H9 (cell line): Measurements from ENCODE around the gene RGPD3. TPM values are rescaled to one million over a fixed set of nuclear protein-coding genes. Genes with fewer than 3 reads are reported as not detected.
"Not testable (repeated sequence)": the region's sequence is repeated elsewhere in the genome, so short reads cannot be mapped to it uniquely, and the experiment has no call there.

ENCODE experiments used
- DNase-seq: peaks from one replicate; pipeline ENCODE4 v3.0.0-alpha.2; 2017
- H2AFZ ChIP-seq: one replicate; pipeline ENCODE4 v1.6.1; 2013; ENCODE audit warnings: mild to moderate bottlenecking, low read length, control low read depth, moderate library complexity
- H2AK5ac ChIP-seq: 2 replicates; pipeline ENCODE4 v1.6.1; 2013; ENCODE audit warnings: low read length, control low read depth, mixed read lengths; ENCODE audit not compliant: insufficient read length
- H2BK120ac ChIP-seq: one replicate; pipeline ENCODE4 v1.6.1; 2013; ENCODE audit warnings: low read depth, mild to moderate bottlenecking, low read length, control low read depth, inconsistent platforms; ENCODE audit not compliant: poor library complexity, severe bottlenecking
- H2BK12ac ChIP-seq: 2 replicates; pipeline ENCODE4 v1.6.1; 2013; ENCODE audit warnings: low read length, control low read depth, mixed read lengths, low read depth; ENCODE audit not compliant: insufficient read length
- H2BK15ac ChIP-seq: 2 replicates; pipeline ENCODE4 v1.6.1; 2013; ENCODE audit warnings: low read depth, low read length, control low read depth
- H2BK20ac ChIP-seq: one replicate; pipeline ENCODE4 v1.6.1; 2013; ENCODE audit warnings: low read depth, mild to moderate bottlenecking, low read length, control low read depth, inconsistent platforms; ENCODE audit not compliant: poor library complexity, severe bottlenecking
- H2BK5ac ChIP-seq: 2 replicates; pipeline ENCODE4 v1.6.1; 2013; ENCODE audit warnings: low read length, control low read depth, mixed read lengths; ENCODE audit not compliant: insufficient read length
- H3K14ac ChIP-seq: 2 replicates; pipeline ENCODE4 v1.6.1; 2013; ENCODE audit warnings: low read length, control low read depth; ENCODE audit not compliant: insufficient read depth
- H3K18ac ChIP-seq: 2 replicates; pipeline ENCODE4 v1.6.1; 2013; ENCODE audit warnings: low read depth, mild to moderate bottlenecking, mixed read lengths, low read length, control low read depth; ENCODE audit not compliant: insufficient read length
- H3K23ac ChIP-seq: 2 replicates; pipeline ENCODE4 v1.6.1; 2013; ENCODE audit warnings: low read length, control low read depth, mixed read lengths, low read depth; ENCODE audit not compliant: insufficient read length
- H3K23me2 ChIP-seq: 2 replicates; pipeline ENCODE4 v1.6.1; 2013; ENCODE audit warnings: low read depth, mild to moderate bottlenecking, mixed read lengths, low read length, control low read depth; ENCODE audit not compliant: insufficient read length, poor library complexity, severe bottlenecking
- H3K27ac ChIP-seq: 2 replicates; pipeline ENCODE4 v1.5.1; 2013; ENCODE audit warnings: low read length, control low read depth, mixed read lengths, low read depth; ENCODE audit not compliant: insufficient read length
- H3K27me3 ChIP-seq: 2 replicates; pipeline ENCODE4 v1.6.1; 2013; ENCODE audit warnings: low read length, control low read depth, inconsistent platforms; ENCODE audit not compliant: insufficient read depth
- H3K4ac ChIP-seq: 2 replicates; pipeline ENCODE4 v1.6.1; 2013; ENCODE audit warnings: low read depth, mild to moderate bottlenecking, control low read depth, inconsistent platforms, low read length, moderate library complexity
- H3K4me1 ChIP-seq: 2 replicates; pipeline ENCODE4 v1.6.1; 2013; ENCODE audit warnings: low read length, control low read depth, inconsistent platforms; ENCODE audit not compliant: insufficient read depth
- H3K4me2 ChIP-seq: 2 replicates; pipeline ENCODE4 v1.6.1; 2013; ENCODE audit warnings: low read length, control low read depth, mixed read lengths; ENCODE audit not compliant: insufficient read length, insufficient read depth
- H3K56ac ChIP-seq: 2 replicates; pipeline ENCODE4 v1.6.1; 2013; ENCODE audit warnings: low read depth, mild to moderate bottlenecking, mixed read lengths, low read length, control low read depth; ENCODE audit not compliant: insufficient read length
- H3K79me1 ChIP-seq: 2 replicates; pipeline ENCODE4 v1.6.1; 2013; ENCODE audit warnings: low read depth, mild to moderate bottlenecking, moderate library complexity, low read length, control low read depth, inconsistent platforms; ENCODE audit not compliant: insufficient read depth, poor library complexity, severe bottlenecking
- H3K79me2 ChIP-seq: 2 replicates; pipeline ENCODE4 v1.6.1; 2013; ENCODE audit warnings: low read length, control low read depth, inconsistent platforms; ENCODE audit not compliant: insufficient read depth
- H3K9ac ChIP-seq: 2 replicates; pipeline ENCODE4 v1.6.1; 2013; ENCODE audit warnings: low read length, control low read depth, mixed read lengths; ENCODE audit not compliant: insufficient read length; ENCODE audit errors: extremely low read depth
- H3K9me3 ChIP-seq: one replicate; pipeline ENCODE4 v1.6.1; 2013; ENCODE audit warnings: low read depth, low read length, inconsistent platforms; ENCODE audit not compliant: control insufficient read depth
- H3T11ph ChIP-seq: one replicate; pipeline ENCODE4 v1.6.1; 2013; ENCODE audit warnings: mild to moderate bottlenecking, low read length, control low read depth, inconsistent platforms
- H4K20me1 ChIP-seq: one replicate; pipeline ENCODE4 v1.6.1; 2013; ENCODE audit not compliant: control insufficient read depth, insufficient read length, insufficient read depth
- H4K5ac ChIP-seq: 2 replicates; pipeline ENCODE4 v1.6.1; 2013; ENCODE audit warnings: low read depth, mild to moderate bottlenecking, mixed read lengths, low read length, control low read depth; ENCODE audit not compliant: insufficient read length
- H4K8ac ChIP-seq: replicated peaks from 2 replicates; pipeline ENCODE4 v1.6.1; 2013; ENCODE audit warnings: low read length, control low read depth, mixed read lengths, low read depth; ENCODE audit not compliant: insufficient read length
- H4K91ac ChIP-seq: 2 replicates; pipeline ENCODE4 v1.6.1; 2013; ENCODE audit warnings: low read depth, mild to moderate bottlenecking, moderate library complexity, mixed read lengths, low read length, control low read depth; ENCODE audit not compliant: insufficient read length
- H3K27ac Mint-ChIP-seq, 3 experiments: 2 replicates in 2 of 3; 3 replicates in 1 of 3; pipeline ENCODE4 v1.8.0; 2020 to 2021; ENCODE audit warnings: mixed read lengths in 3 of 3, mild to moderate bottlenecking in 1 of 3, moderate library complexity in 1 of 3
- H3K27me3 Mint-ChIP-seq: 2 replicates; pipeline ENCODE4 v1.8.0; 2021; ENCODE audit warnings: low read depth, mild to moderate bottlenecking, moderate library complexity, mixed read lengths
- H3K36me3 Mint-ChIP-seq, 3 experiments: 2 replicates in 2 of 3; 3 replicates in 1 of 3; pipeline ENCODE4 v1.8.0; 2020 to 2021; ENCODE audit warnings: low read depth in 3 of 3, mixed read lengths in 3 of 3; ENCODE audit not compliant: insufficient read depth in 1 of 3
- H3K4me1 Mint-ChIP-seq, 2 experiments: 2 replicates each; pipeline ENCODE4 v1.8.0; 2020; ENCODE audit warnings: mixed read lengths in 2 of 2
- H3K4me3 Mint-ChIP-seq, 2 experiments: 2 replicates in 1 of 2; 3 replicates in 1 of 2; pipeline ENCODE4 v1.8.0; 2020 to 2021; ENCODE audit warnings: mild to moderate bottlenecking in 2 of 2, mixed read lengths in 2 of 2, moderate library complexity in 1 of 2
- H3K9me3 Mint-ChIP-seq, 2 experiments: 2 replicates in 1 of 2; 3 replicates in 1 of 2; pipeline ENCODE4 v1.8.0; 2020; ENCODE audit warnings: mild to moderate bottlenecking in 2 of 2, mixed read lengths in 2 of 2, moderate library complexity in 1 of 2
- WGBS: extraction: QIAGEN DNeasy Blood & Tissue Kit; methylation state at CpG from one replicate; pipeline ENCODE4 v1.1.7; 2013; ENCODE audit warnings: missing lambda C conversion rate, low lambda C conversion rate, mixed read lengths; ENCODE audit not compliant: insufficient read length; ENCODE audit errors: extremely low coverage; 5-methylcytosine and 5-hydroxymethylcytosine counted together
- total RNA-seq: library from RNA; stranded (reverse); gene quantifications from 2 replicates; pipeline ENCODE4 v1.2.1, GENCODE V29; 2021

The RGPD3 gene
- total RNA-seq, 1 experiment from 2014 or later: 0.15 TPM

DNA sequence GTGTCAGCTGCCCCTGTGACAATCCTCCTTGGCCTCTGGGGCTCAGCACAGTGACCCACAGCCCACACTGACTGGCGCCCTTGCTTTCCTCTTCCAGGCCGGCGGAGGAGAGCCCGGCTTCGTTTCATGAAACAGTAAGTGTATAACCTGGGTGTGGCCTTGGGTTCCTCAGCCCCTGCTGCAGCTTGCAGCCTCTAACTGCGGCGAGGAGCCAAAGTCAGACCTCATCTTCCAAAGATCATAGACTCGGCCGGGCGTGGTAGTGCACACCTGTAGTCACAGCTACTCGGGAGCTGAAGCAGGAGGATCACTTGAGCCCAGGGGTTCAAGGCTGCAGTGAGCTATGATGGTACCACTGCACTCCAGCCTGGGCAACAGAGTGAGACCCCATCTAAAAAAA lies 36.0 kb upstream of the RGPD3 start:
- not testable (repeated sequence) for H3K9me3 Mint-ChIP-seq, H3K23me2 ChIP-seq, H3T11ph ChIP-seq, H3K79me1 ChIP-seq, H2AK5ac ChIP-seq, DNase-seq, H3K56ac ChIP-seq, H4K8ac ChIP-seq, H2BK5ac ChIP-seq, H3K4me1 Mint-ChIP-seq, H2BK12ac ChIP-seq, H3K4ac ChIP-seq, H3K27ac Mint-ChIP-seq, H3K9ac ChIP-seq, H3K9me3 ChIP-seq, H3K4me1 ChIP-seq, H3K27me3 Mint-ChIP-seq, H2AFZ ChIP-seq, H3K4me2 ChIP-seq, H4K91ac ChIP-seq, H3K23ac ChIP-seq, H2BK120ac ChIP-seq, H3K18ac ChIP-seq, H3K79me2 ChIP-seq, H3K27ac ChIP-seq, H4K20me1 ChIP-seq, H4K5ac ChIP-seq, H2BK20ac ChIP-seq, H3K36me3 Mint-ChIP-seq, H3K4me3 Mint-ChIP-seq, H2BK15ac ChIP-seq, H3K14ac ChIP-seq, H3K27me3 ChIP-seq
- no CpG with 5 or more reads among the region's 11 CpGs for WGBS

DNA sequence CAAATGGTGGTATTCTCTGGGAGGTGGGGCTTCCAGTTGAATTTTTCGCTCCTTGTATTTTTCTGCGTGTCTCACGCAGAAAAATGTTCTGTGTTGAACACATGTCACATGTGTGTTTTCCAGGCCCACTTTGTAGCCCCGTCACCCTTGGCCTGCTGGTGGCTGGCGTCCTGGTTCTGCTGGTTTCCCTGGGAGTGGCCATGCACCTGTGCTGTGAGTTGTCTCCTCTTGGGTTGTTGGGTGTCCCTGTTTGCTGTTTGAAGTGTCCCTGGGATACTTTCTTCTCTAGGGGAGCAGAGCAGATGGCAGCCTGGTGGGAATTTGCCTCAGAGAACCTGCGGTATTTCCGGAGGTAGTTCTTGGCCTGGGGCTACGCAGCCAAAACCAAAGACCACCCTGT lies 34.1 kb upstream of the RGPD3 start:
- not testable (repeated sequence) for H2BK20ac ChIP-seq, H4K20me1 ChIP-seq, H3K56ac ChIP-seq, H3K9me3 Mint-ChIP-seq, H3K4ac ChIP-seq, H2BK12ac ChIP-seq, H2BK120ac ChIP-seq, H4K91ac ChIP-seq, H3K9ac ChIP-seq, H2AFZ ChIP-seq, H3K4me1 ChIP-seq, DNase-seq, H3K23me2 ChIP-seq, H3K79me1 ChIP-seq, H3K27ac ChIP-seq, H3K4me2 ChIP-seq, H3K18ac ChIP-seq, H2BK15ac ChIP-seq, H2AK5ac ChIP-seq, H3K36me3 Mint-ChIP-seq, H4K8ac ChIP-seq, H3K27me3 ChIP-seq, H3K27ac Mint-ChIP-seq, H3T11ph ChIP-seq, H4K5ac ChIP-seq, H3K4me3 Mint-ChIP-seq, H3K4me1 Mint-ChIP-seq, H3K9me3 ChIP-seq, H3K14ac ChIP-seq, H3K23ac ChIP-seq, H2BK5ac ChIP-seq, H3K79me2 ChIP-seq, H3K27me3 Mint-ChIP-seq
- WGBS: no CpG with 5 or more reads among the region's 8 CpGs
